Brain pericyte (primary cell): ENCODE data around the gene EN1.

Source experiments
- DNase-seq: peaks from one replicate; pipeline ENCODE4 v3.0.0-alpha.2; 2012; ENCODE audit warnings: low read depth, low spot score

The EN1 gene

GRCh38 chr2:118822572-118822971 lies 24.9 kb downstream of the EN1 start:
- no peak for DNase-seq

- no peak for DNase-seq
Observed at GRCh38 chr2:118822015-118822414, 25.4 kb downstream of the EN1 start.

- DNase-seq = no peak
Observed at GRCh38 chr2:118817469-118817868, 30.0 kb downstream of the EN1 start.

GRCh38 chr2:118816669-118817068 lies 30.8 kb downstream of the EN1 start:
- DNase-seq = no peak

GRCh38 chr2:118815731-118816130 lies 31.7 kb downstream of the EN1 start:
- no peak for DNase-seq

GRCh38 chr2:118815314-118815713 lies 32.1 kb downstream of the EN1 start:
- DNase-seq = no peak

- no peak for DNase-seq
Observed at GRCh38 chr2:118814368-118814767, 33.1 kb downstream of the EN1 start.

- DNase-seq = no peak
Observed at GRCh38 chr2:118813601-118814339, 33.7 kb downstream of the EN1 start.

GRCh38 chr2:118813111-118813510 lies 34.3 kb downstream of the EN1 start:
- DNase-seq = no peak

- DNase-seq = no peak
Observed at GRCh38 chr2:118812552-118812951, 34.9 kb downstream of the EN1 start.

- DNase-seq = no peak
Observed at GRCh38 chr2:118811514-118812115, 35.8 kb downstream of the EN1 start.

GRCh38 chr2:118810766-118811165 lies 36.7 kb downstream of the EN1 start:
- no peak for DNase-seq

- DNase-seq = no peak
Observed at GRCh38 chr2:118808429-118808809, 39.0 kb downstream of the EN1 start.

GRCh38 chr2:118807668-118808428 lies 39.6 kb downstream of the EN1 start:
- DNase-seq = no peak

GRCh38 chr2:118806797-118807667 lies 40.4 kb downstream of the EN1 start:
- DNase-seq = no peak

- no peak for DNase-seq
Observed at GRCh38 chr2:118805064-118805690, 42.3 kb downstream of the EN1 start.

GRCh38 chr2:118803012-118803411 lies 44.4 kb downstream of the EN1 start:
- DNase-seq = no peak

- no peak for DNase-seq
Observed at GRCh38 chr2:118801151-118801550, 46.3 kb downstream of the EN1 start.

- DNase-seq = no peak
Observed at GRCh38 chr2:118800736-118801135, 46.7 kb downstream of the EN1 start.

- DNase-seq = no peak
Observed at GRCh38 chr2:118794546-118794945, 52.9 kb downstream of the EN1 start.
